ENCODE data around the gene RBM17. TPM values are rescaled to one million over a fixed set of nuclear protein-coding genes. Genes with fewer than 3 reads are reported as not detected.
A peak's percentile ranks its signal among the peaks of the same experiment; 100 is the strongest.

RBM17 gene
- total RNA-seq, 1 donor from 2014 or later, result 90.8 TPM

- intact Hi-C loops (cut with DNase I), result no loop called here
- no peaks in the 10 kb centered on the region for H3K27me3 ChIP-seq (ENCODE audit: low read depth)
Observed at GRCh38 chr10:6080417-6080973, 8.3 kb upstream of the RBM17 start.

GRCh38 chr10:6082496-6083395 lies 6.1 kb upstream of the RBM17 start:
- Histone ChIP-seq H3K27me3 (ENCODE audit: low read depth) (no peaks in the 10 kb centered on the region), H3K4me3 (no peak overlapping the region), H3K36me3 (no peaks in the 10 kb centered on the region), H3K4me1 (peaks cover 41% of the 10 kb centered on the region), H3K9me3 (no peaks in the 10 kb centered on the region), H3K27ac (no peak overlapping the region)
- TF ChIP-seq CTCF (IDR thresholded peaks at IDR 0.05), result no peak
- intact Hi-C loops (cut with DNase I), result no loop called here
- no peak for DNase-seq
- no peak for ATAC-seq

More at GRCh38 chr10:6080417-6080973, 8.3 kb upstream of the RBM17 start:
- ATAC-seq, result no peak
- DNase-seq, result no peak
- Histone ChIP-seq H3K27ac (no peak overlapping the region), H3K4me3 (no peak overlapping the region), H3K9me3 (no peaks in the 10 kb centered on the region), H3K36me3 (no peaks in the 10 kb centered on the region), H3K4me1 (peaks cover 24% of the 10 kb centered on the region)
- TF ChIP-seq CTCF (IDR thresholded peaks at IDR 0.05), result no peak

GRCh38 chr10:6083523-6084475 lies 5.0 kb upstream of the RBM17 start:
- Histone ChIP-seq H3K4me1 (peaks cover 47% of the 10 kb centered on the region), H3K27me3 (ENCODE audit: low read depth) (no peaks in the 10 kb centered on the region), H3K4me3 (no peak overlapping the region), H3K27ac (peak overlapping the region; percentile 25), H3K9me3 (no peaks in the 10 kb centered on the region), H3K36me3 (no peaks in the 10 kb centered on the region)
- TF ChIP-seq CTCF (IDR thresholded peaks at IDR 0.05), result no peak
- DNase-seq (no peak), ATAC-seq (no peak)
- intact Hi-C loops (cut with DNase I), result no loop called here

GRCh38 chr10:6086375-6087233 lies 2.2 kb upstream of the RBM17 start:
- no peaks in the 10 kb centered on the region for H3K36me3 ChIP-seq
- peak; percentile 90 for TF ChIP-seq CTCF (IDR thresholded peaks at IDR 0.05)
- peak overlapping the region; percentile 18 for H3K4me3 ChIP-seq
- H3K27me3 ChIP-seq (ENCODE audit: low read depth), result no peaks in the 10 kb centered on the region
- DNase-seq (peak; percentile 92), ATAC-seq (peak; percentile 72 to 77)
- H3K4me1 ChIP-seq, result peaks cover 67% of the 10 kb centered on the region
- intact Hi-C loops (cut with DNase I), result no loop called here
- no peaks in the 10 kb centered on the region for H3K9me3 ChIP-seq
- peak overlapping the region; percentile 53 for H3K27ac ChIP-seq
